HG03045 (cell line): Measurements from ENCODE around the gene KRT6B.

ENCODE experiments used
- ATAC-seq: cut with Tn5 transposase; IDR thresholded peaks from one replicate; pipeline ENCODE4 v1.9.1; 2021; ENCODE audit warnings: mild to moderate bottlenecking, moderate library complexity; ENCODE audit not compliant: unreplicated experiment

The KRT6B gene

GRCh38 chr12:52437508-52437907, 14.4 kb downstream of the KRT6B start:
- ATAC-seq: no peak

GRCh38 chr12:52436828-52437474, 15.0 kb downstream of the KRT6B start:
- ATAC-seq: no peak

- no peak for ATAC-seq
Measured at GRCh38 chr12:52436000-52436827, 15.7 kb downstream of the KRT6B start.

GRCh38 chr12:52435659-52435999, 16.3 kb downstream of the KRT6B start:
- no peak for ATAC-seq

GRCh38 chr12:52434760-52435530, 17.0 kb downstream of the KRT6B start:
- ATAC-seq: no peak

- ATAC-seq: no peak
Measured at GRCh38 chr12:52434081-52434733, 17.7 kb downstream of the KRT6B start, which contains the start of gene KRT75. KRT75 (minus strand) TSS chr12:52434371; CDS start chr12:52434304, 67 bp downstream.

GRCh38 chr12:52433501-52434080, 18.4 kb downstream of the KRT6B start:
- ATAC-seq: no peak

- ATAC-seq: no peak
Measured at GRCh38 chr12:52432559-52433207, 19.3 kb downstream of the KRT6B start.

GRCh38 chr12:52428121-52428520, 23.8 kb downstream of the KRT6B start:
- ATAC-seq: no peak

GRCh38 chr12:52427083-52427482, 24.9 kb downstream of the KRT6B start:
- no peak for ATAC-seq

- no peak for ATAC-seq
Measured at GRCh38 chr12:52426034-52426433, 25.9 kb downstream of the KRT6B start.

- ATAC-seq: no peak
Measured at GRCh38 chr12:52425466-52425865, 26.5 kb downstream of the KRT6B start.

- no peak for ATAC-seq
Measured at GRCh38 chr12:52423661-52424500, 28.1 kb downstream of the KRT6B start.

GRCh38 chr12:52423035-52423434, 28.9 kb downstream of the KRT6B start:
- no peak for ATAC-seq

- no peak for ATAC-seq
Measured at GRCh38 chr12:52419656-52420055, 32.3 kb downstream of the KRT6B start.

GRCh38 chr12:52418576-52419110, 33.3 kb downstream of the KRT6B start:
- no peak for ATAC-seq

GRCh38 chr12:52417740-52418139, 34.2 kb downstream of the KRT6B start:
- no peak for ATAC-seq

- no peak for ATAC-seq
Measured at GRCh38 chr12:52416795-52417194, 35.2 kb downstream of the KRT6B start.
